Astrocyte (in vitro differentiated cells and primary cell): Measurements from ENCODE around the gene HPGD. TPM values are rescaled to one million over a fixed set of nuclear protein-coding genes. Genes with fewer than 3 reads are reported as not detected.

Experiments
- DNase-seq: peaks from one replicate; pipeline ENCODE4 v3.0.0-alpha.2; 2010; ENCODE audit warnings: low read depth
- FAIRE-seq: peaks from 2 replicates; lab custom pipeline; 2011; peaks lifted over from hg19 to GRCh38; lab: Jason Lieb, UNC
- H2AFZ ChIP-seq: 2 replicates; pipeline ENCODE4 v1.6.0; 2012; ENCODE audit warnings: low read depth, low read length, inconsistent platforms
- H3K27ac ChIP-seq: 2 replicates; pipeline ENCODE4 v1.5.1; 2011; ENCODE audit warnings: low read depth, low read length, inconsistent platforms
- H3K27me3 ChIP-seq: 2 replicates; pipeline ENCODE4 v1.6.0; 2011; ENCODE audit warnings: low read length, inconsistent platforms; ENCODE audit not compliant: insufficient read depth
- H3K36me3 ChIP-seq: 2 replicates; pipeline ENCODE4 v1.5.1; 2011; ENCODE audit warnings: low read length, inconsistent platforms; ENCODE audit not compliant: insufficient read depth
- H3K4me1 ChIP-seq: 2 replicates; pipeline ENCODE4 v1.5.1; 2011; ENCODE audit warnings: low read length, inconsistent platforms; ENCODE audit not compliant: insufficient read depth
- H3K4me2 ChIP-seq: 2 replicates; pipeline ENCODE4 v1.6.0; 2012; ENCODE audit warnings: low read length, inconsistent platforms
- H3K4me3 ChIP-seq: 2 replicates; pipeline ENCODE4 v1.5.1; 2011; ENCODE audit warnings: low read depth, mild to moderate bottlenecking, low read length, inconsistent platforms; ENCODE audit not compliant: insufficient read depth
- H3K79me2 ChIP-seq: 2 replicates; pipeline ENCODE4 v1.6.0; 2012; ENCODE audit warnings: mild to moderate bottlenecking, low read length, inconsistent platforms; ENCODE audit not compliant: insufficient read depth
- H3K9ac ChIP-seq: 2 replicates; pipeline ENCODE4 v1.6.0; 2012; ENCODE audit warnings: mild to moderate bottlenecking, low read length, inconsistent platforms
- H3K9me3 ChIP-seq: 2 replicates; pipeline ENCODE4 v1.5.1; 2012; ENCODE audit warnings: low read depth, mild to moderate bottlenecking, low read length, inconsistent platforms; ENCODE audit not compliant: insufficient read depth
- H4K20me1 ChIP-seq: 2 replicates; pipeline ENCODE4 v1.6.0; 2012; ENCODE audit warnings: low read length, inconsistent platforms; ENCODE audit not compliant: insufficient read depth
- H3K27ac Mint-ChIP-seq: one replicate; pipeline ENCODE4 v1.8.0; 2021; ENCODE audit warnings: mild to moderate bottlenecking, mixed read lengths; ENCODE audit not compliant: unreplicated experiment
- H3K27me3 Mint-ChIP-seq: one replicate; pipeline ENCODE4 v1.8.0; 2021; ENCODE audit warnings: low read depth, mixed read lengths; ENCODE audit not compliant: unreplicated experiment
- H3K36me3 Mint-ChIP-seq: one replicate; pipeline ENCODE4 v1.8.0; 2021; ENCODE audit warnings: low read depth, mixed read lengths; ENCODE audit not compliant: unreplicated experiment
- H3K4me1 Mint-ChIP-seq: one replicate; pipeline ENCODE4 v1.8.0; 2021; ENCODE audit warnings: low read depth, mixed read lengths; ENCODE audit not compliant: unreplicated experiment
- H3K4me3 Mint-ChIP-seq: one replicate; pipeline ENCODE4 v1.8.0; 2021; ENCODE audit warnings: mild to moderate bottlenecking, moderate library complexity, mixed read lengths; ENCODE audit not compliant: unreplicated experiment
- H3K9me3 Mint-ChIP-seq: one replicate; pipeline ENCODE4 v1.8.0; 2021; ENCODE audit warnings: mild to moderate bottlenecking, mixed read lengths; ENCODE audit not compliant: unreplicated experiment
- CTCF ChIP-seq: IDR thresholded peaks from 2 replicates; pipeline ENCODE4 v1.5.1; 2011; ENCODE audit warnings: low read depth, mild to moderate bottlenecking, inconsistent platforms, low read length, moderate library complexity; ENCODE audit not compliant: insufficient read depth
- EZH2 ChIP-seq: IDR thresholded peaks from 2 replicates; pipeline ENCODE4 v1.6.1; 2012; ENCODE audit warnings: mild to moderate bottlenecking, low read length, inconsistent platforms; ENCODE audit not compliant: insufficient read depth
- total RNA-seq: library from RNA; stranded (reverse); gene quantifications from 2 replicates; pipeline ENCODE4 v1.2.1, GENCODE V29; 2021

Gene HPGD
- total RNA-seq, 1 donor from 2014 or later: 0.20 TPM

DNA sequence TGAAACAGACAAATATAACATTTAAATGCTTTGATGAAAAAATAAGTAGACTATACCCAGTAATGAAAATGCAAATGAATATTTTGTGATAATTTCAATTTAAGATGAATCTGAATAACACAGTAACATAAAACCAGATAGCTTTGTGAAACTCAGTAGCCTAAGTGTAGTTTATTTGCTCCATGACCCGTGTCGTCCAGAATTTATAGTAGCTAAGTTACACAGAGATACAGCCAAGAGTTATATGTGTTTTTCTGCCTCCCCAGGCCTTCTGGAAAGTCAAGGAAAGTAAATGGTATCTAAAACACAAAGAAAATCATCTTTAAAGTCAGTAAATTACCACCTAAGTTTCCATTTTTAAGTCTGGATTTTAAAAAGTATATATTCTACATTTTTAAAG lies 26.7 kb downstream of the HPGD start:
- no peaks in the 10 kb centered on the region for H3K9me3 ChIP-seq

GRCh38 chr4:174494726-174495125 lies 27.6 kb downstream of the HPGD start:
- Histone ChIP-seq H3K27me3 (no peaks in the 10 kb centered on the region), H3K79me2 (no peaks in the 10 kb centered on the region), H3K9me3 (no peaks in the 10 kb centered on the region), H4K20me1 (no peaks in the 10 kb centered on the region), H3K4me2 (no peak overlapping the region), H3K36me3 (no peaks in the 10 kb centered on the region), H3K9ac (no peak overlapping the region), H3K27ac (no peak overlapping the region), H3K4me3 (no peak overlapping the region), H3K4me1 (no peaks in the 10 kb centered on the region), H2AFZ (no peak overlapping the region)
- no peak for DNase-seq
- Mint-ChIP-seq H3K27me3 (no peaks in the 10 kb centered on the region), H3K9me3 (no peaks in the 10 kb centered on the region), H3K4me3 (no peak overlapping the region), H3K4me1 (peaks cover 9% of the 10 kb centered on the region), H3K27ac (no peak overlapping the region), H3K36me3 (no peaks in the 10 kb centered on the region)
- TF ChIP-seq CTCF: no peak
- no peak for TF ChIP-seq EZH2
- no peak for FAIRE-seq

More for the DNA sequence above, 26.7 kb downstream of the HPGD start:
- no peak overlapping the region for H3K27ac Mint-ChIP-seq
- DNase-seq: no peak
- Histone ChIP-seq H3K79me2 (no peaks in the 10 kb centered on the region), H3K4me1 (no peaks in the 10 kb centered on the region), H3K4me2 (no peak overlapping the region), H3K27me3 (no peaks in the 10 kb centered on the region), H3K36me3 (no peaks in the 10 kb centered on the region), H4K20me1 (no peaks in the 10 kb centered on the region), H3K4me3 (no peak overlapping the region), H3K27ac (no peak overlapping the region), H2AFZ (no peak overlapping the region), H3K9ac (no peak overlapping the region)
- no peak for FAIRE-seq
- TF ChIP-seq EZH2: no peak
- no peak for TF ChIP-seq CTCF
- peaks cover 5% of the 10 kb centered on the region for H3K4me1 Mint-ChIP-seq
- no peak overlapping the region for H3K4me3 Mint-ChIP-seq
- H3K36me3 Mint-ChIP-seq: no peaks in the 10 kb centered on the region
- no peaks in the 10 kb centered on the region for H3K27me3 Mint-ChIP-seq
- H3K9me3 Mint-ChIP-seq: no peaks in the 10 kb centered on the region

DNA sequence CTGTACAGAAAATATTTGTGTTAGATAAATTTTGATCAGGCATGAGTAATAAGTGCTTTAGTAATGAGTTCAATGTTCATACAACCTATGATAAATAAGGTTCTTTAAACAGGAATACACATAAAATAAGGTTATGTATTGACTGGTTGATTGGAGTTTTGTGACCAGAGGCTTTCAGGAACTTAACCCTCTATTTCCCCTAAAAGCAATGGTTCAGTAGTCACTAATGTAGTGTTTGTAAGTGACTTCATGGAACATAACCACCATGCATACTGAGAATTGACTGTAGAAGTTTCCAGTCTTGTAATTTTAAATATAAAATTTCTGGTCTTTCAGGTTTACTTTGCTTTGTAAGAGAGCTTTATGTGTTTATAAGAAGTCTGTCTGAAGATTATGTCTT lies 28.1 kb downstream of the HPGD start:
- DNase-seq (no peak), FAIRE-seq (no peak)
- no peaks in the 10 kb centered on the region for H3K9me3 Mint-ChIP-seq
- no peaks in the 10 kb centered on the region for H3K36me3 ChIP-seq
- TF ChIP-seq CTCF: no peak
- TF ChIP-seq EZH2: no peak
- H3K27ac Mint-ChIP-seq: no peak overlapping the region
- H3K79me2 ChIP-seq: no peaks in the 10 kb centered on the region
- H2AFZ ChIP-seq: no peak overlapping the region
- no peaks in the 10 kb centered on the region for H3K27me3 Mint-ChIP-seq
- no peak overlapping the region for H3K4me3 Mint-ChIP-seq
- no peak overlapping the region for H3K4me2 ChIP-seq
- no peaks in the 10 kb centered on the region for H3K4me1 ChIP-seq
- no peaks in the 10 kb centered on the region for H3K36me3 Mint-ChIP-seq
- no peak overlapping the region for H3K9ac ChIP-seq
- peaks cover 9% of the 10 kb centered on the region for H3K4me1 Mint-ChIP-seq
- H3K9me3 ChIP-seq: no peaks in the 10 kb centered on the region
- no peak overlapping the region for H3K4me3 ChIP-seq
- H4K20me1 ChIP-seq: no peaks in the 10 kb centered on the region
- no peaks in the 10 kb centered on the region for H3K27me3 ChIP-seq
- no peak overlapping the region for H3K27ac ChIP-seq
